GM19438 (cell line): ENCODE data around the gene ACSL3.
"Not testable (repeated sequence)": the region's sequence is repeated elsewhere in the genome, so short reads cannot be mapped to it uniquely, and the experiment has no call there.

ENCODE experiments used
- ATAC-seq: cut with Tn5 transposase; IDR thresholded peaks from one replicate; pipeline ENCODE4 v1.9.1; 2021; ENCODE audit warnings: low read depth; ENCODE audit not compliant: unreplicated experiment

ACSL3 gene

GRCh38 chr2:222851956-222852617, 8.7 kb upstream of the ACSL3 start:
- no peak for ATAC-seq

- no peak for ATAC-seq
These were observed 5.8 kb upstream of the ACSL3 start for GRCh38 chr2:222854773-222855700.

- no peak for ATAC-seq
These were observed 837 bp upstream of the ACSL3 start for GRCh38 chr2:222859786-222860612.

- peak; percentile 4 for ATAC-seq
These were observed 722 bp downstream of the ACSL3 start for GRCh38 chr2:222861411-222862105.

- ATAC-seq, result no peak
These were observed 1.5 kb downstream of the ACSL3 start for GRCh38 chr2:222862106-222862908.

GRCh38 chr2:222862909-222863544, 2.2 kb downstream of the ACSL3 start:
- no peak for ATAC-seq

GRCh38 chr2:222864296-222864695, 3.5 kb downstream of the ACSL3 start:
- ATAC-seq, result no peak

- ATAC-seq, result no peak
These were observed 4.5 kb downstream of the ACSL3 start for GRCh38 chr2:222865301-222865700.

GRCh38 chr2:222866358-222866960, 5.6 kb downstream of the ACSL3 start:
- ATAC-seq, result no peak

GRCh38 chr2:222868560-222869251, 7.9 kb downstream of the ACSL3 start:
- ATAC-seq, result not testable (repeated sequence)

GRCh38 chr2:222869252-222869560, 8.4 kb downstream of the ACSL3 start:
- no peak for ATAC-seq

GRCh38 chr2:222871291-222871690, 10.5 kb downstream of the ACSL3 start:
- ATAC-seq, result no peak

- ATAC-seq, result no peak
These were observed 11.7 kb downstream of the ACSL3 start for GRCh38 chr2:222872551-222872950.

- no peak for ATAC-seq
These were observed 14.6 kb downstream of the ACSL3 start for GRCh38 chr2:222875482-222875881.

- no peak for ATAC-seq
These were observed 16.1 kb downstream of the ACSL3 start for GRCh38 chr2:222876947-222877346.

GRCh38 chr2:222877556-222878300, 16.9 kb downstream of the ACSL3 start:
- ATAC-seq, result no peak

GRCh38 chr2:222878301-222878876, 17.6 kb downstream of the ACSL3 start:
- no peak for ATAC-seq
